NCI-H1694 treated with DMSO at 0.1 percent for 48 hours (cell line): ENCODE results near the gene PDE4D.

Source experiments
- DNase-seq: peaks from one replicate; lab custom pipeline; 2025; lab: John Stamatoyannopoulos, UW

PDE4D gene

GRCh38 chr5:59140133-59140532, 753.4 kb downstream of the PDE4D start:
- no peak for DNase-seq

DNA sequence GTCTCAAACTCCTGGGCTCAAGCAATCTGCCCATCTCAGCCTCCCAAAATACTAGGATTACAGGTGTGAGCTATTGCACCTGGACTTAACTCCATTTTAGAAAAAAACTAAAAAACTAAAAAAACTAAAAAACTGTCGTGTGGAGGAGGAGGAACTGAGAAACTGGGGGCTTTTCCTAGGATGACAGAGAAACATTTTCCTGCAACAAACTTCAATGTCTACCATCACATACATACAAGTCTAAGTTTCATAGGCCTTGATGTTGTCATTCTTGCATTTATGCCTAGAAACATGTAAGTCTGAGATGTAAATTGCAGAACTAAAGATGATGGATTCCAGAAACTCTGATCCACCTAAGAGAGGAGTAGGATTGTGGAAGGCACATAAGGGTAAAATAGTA, 753.8 kb downstream of the PDE4D start:
- DNase-seq: no peak

- DNase-seq: no peak
These were observed 755.0 kb downstream of the PDE4D start for GRCh38 chr5:59138509-59138908.

GRCh38 chr5:59137846-59138245, 755.7 kb downstream of the PDE4D start:
- DNase-seq: no peak

DNA sequence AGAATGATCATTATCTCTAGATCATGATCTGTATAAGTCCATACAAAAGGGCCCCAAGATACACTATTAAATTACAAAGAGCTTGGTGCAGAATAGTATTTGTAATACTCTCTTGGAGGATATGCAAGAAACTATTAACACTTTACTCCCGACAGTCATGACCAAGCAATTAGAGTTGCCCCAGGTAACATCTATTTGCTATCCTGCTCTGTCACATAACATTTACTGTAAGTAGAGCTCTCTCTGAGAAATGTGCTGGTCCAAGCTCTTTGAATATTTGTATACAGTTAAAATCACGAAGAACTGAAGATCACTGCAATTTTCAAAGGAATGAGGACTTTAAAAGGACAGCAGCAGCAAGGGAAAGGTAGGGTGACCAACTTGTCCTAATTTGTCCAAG, 757.0 kb downstream of the PDE4D start:
- no peak for DNase-seq

DNA sequence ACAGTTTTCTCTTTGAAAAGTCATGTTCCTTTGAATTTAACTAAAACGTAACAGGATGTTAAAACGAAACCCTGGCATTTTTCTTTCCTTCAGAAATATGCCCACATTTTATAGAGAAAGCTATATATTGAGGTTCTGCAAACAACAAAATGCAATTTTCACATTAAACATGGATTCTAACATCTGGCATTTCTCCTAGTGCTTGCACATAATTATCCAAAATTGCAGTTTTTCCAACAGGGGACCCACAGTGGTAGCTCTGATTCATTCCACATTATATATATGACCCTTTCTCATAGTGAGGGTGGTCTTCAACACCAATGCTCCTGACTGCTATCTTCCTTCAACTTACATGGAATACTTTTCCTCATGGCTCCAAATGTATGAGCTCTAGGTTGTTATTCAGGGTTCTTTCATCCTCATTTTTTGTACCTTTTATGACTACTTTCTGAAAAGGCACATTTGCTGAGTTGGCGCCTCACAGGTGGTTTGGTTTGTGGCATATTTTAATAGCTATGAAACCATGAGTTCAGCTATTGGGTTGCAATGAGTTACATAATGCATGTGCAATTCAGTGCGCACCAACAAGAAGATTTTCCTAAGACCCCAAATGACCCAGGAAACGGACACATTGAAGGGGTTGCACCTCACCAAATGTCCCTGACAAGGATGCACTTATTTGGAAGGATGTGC, 758.9 kb downstream of the PDE4D start:
- DNase-seq: no peak

- DNase-seq: no peak
These were observed 759.7 kb downstream of the PDE4D start for GRCh38 chr5:59133764-59134261.

GRCh38 chr5:59132131-59132530, 761.4 kb downstream of the PDE4D start:
- DNase-seq: no peak

DNA sequence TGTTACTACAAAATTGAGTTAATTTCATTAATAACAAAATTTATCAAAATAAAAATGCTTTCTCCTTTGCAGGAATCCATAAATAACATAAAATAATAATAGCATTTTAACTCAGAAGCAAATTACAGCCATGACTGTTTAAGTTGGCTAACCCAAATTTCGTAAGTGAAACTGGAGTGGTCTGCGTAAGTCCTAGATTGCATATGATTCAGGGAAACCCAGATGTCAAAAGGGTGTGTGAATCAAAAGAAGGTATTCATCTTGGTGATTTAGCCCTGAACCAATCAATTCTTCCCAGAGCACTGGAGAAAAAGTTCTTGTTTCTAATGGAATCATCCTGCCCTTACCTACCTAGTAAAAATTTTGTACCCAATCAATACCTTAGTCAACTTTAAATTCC, 763.1 kb downstream of the PDE4D start:
- DNase-seq: no peak

DNA sequence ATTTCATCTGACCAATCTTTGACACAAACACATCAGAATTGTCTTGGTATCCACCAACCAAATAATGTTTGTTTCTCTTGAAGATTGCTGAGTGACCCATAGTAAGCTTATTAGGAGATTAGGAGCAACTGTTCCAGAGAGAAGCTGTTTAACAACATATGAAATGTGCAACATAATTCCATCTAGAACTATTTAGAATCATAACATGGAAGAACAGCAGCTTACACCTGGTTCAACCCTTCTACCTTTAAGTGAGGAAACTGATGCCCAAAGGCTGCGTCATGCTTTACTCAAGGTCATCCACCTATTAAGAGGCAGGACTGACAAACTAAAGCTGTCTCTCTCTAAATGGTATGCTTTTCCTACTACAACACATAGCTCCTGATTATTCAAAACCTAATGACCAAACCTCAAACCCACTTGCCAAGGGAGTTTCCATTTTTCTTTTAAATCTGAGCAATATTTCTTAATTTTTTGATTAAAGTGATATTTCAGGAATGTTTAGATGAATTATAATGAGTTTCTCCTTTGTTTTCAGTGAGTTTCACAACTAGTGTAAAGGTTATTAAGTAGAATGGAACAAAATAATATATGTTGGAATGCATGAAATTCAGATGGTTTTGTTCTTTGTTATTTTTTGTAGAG, 764.8 kb downstream of the PDE4D start:
- no peak for DNase-seq

GRCh38 chr5:59126708-59127573, 766.6 kb downstream of the PDE4D start:
- no peak for DNase-seq

GRCh38 chr5:59126016-59126707, 767.4 kb downstream of the PDE4D start:
- no peak for DNase-seq

DNA sequence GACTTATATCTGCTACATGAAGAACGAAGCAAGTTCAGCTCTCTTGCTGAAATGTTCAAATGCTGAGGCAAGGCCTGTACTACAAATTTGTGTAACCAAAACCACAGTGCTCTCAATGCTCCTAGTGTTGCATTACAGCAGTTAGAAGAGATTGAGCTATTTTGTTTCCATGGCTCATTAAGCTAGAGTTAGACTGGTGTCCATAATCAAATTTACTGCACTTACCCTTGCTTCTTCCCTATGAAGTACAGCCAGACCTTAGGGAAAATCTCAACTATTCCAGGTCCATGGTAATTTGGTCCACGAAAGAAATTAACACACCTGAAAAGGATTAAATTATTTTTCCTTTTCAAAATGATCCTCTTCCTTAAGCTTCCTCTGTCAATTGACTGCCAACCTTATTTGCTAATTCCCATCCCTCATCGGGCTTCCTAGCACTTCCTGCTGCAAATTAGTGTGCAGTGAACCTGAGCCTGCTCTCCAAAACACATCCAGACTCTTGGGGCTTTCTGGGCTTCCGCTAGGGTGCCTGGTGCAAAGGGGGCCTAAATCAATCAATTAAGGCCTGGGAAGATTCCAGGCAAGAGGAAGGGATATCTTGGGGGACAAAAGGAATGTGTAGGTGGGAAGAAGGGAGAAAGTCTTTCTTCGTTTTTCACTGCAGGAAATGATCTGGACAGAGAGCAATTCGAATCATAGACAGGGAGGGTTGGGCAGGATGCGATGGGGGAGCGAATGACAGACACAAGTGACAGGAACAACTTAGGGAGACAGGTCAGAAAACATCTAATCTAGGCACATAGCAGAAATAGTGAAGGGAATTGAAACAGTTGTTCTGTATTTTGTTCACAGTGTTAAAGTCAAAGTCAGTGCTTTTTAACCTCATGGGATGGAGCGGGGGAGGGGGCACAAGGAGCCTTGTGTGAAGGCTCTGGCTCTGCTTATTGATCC, 768.2 kb downstream of the PDE4D start:
- no peak for DNase-seq

GRCh38 chr5:59123595-59124561, 769.6 kb downstream of the PDE4D start:
- no peak for DNase-seq

- no peak for DNase-seq
These were observed 774.0 kb downstream of the PDE4D start for GRCh38 chr5:59119480-59119879.

DNA sequence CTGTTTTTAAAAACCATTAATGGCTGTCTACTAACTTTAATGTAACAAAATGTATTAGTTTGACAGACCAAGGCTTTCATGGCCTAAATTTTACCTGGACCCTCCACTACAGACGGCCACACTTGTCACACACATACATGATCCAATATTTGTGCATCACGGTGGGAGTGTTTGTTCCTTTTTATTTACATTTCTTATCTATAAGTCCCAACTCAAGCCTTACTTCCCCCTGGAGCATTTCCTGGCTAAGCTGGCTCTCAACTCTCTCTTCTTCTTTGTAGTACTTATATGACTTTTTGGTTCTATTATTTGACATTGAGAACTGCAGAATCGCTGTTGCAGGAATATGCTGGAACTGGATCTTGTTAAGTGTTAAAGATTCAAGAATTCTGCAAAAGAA, 776.2 kb downstream of the PDE4D start:
- no peak for DNase-seq

DNA sequence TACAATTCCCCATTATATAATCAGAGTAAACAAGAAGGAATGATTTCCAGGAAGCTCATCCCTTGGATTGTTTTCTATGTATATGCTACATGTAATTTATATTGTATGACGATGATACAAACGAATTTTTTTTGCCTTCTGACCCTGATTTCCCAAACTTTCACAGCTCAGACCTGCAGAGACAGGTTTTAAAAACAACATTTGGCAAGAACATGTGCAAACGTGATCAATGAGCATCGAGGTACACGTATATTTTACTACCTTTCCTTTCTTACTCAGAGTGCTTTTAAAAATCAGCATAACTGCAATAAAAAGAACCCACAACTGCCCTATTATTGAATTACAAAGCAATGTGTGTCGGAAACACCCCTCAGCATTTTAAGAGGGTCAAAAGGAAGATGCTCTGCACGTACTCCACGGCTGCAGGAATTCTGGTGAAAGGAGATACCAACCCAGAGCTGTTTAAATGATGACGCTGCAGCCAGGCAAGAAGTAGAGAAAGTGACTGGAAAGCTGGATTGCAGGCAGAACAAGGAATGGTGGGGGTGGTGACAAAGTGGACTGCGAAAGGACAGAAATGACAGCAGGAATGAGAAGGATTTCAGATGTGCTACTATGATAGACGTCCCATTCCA, 777.2 kb downstream of the PDE4D start:
- no peak for DNase-seq

GRCh38 chr5:59115345-59115744, 778.2 kb downstream of the PDE4D start:
- DNase-seq: no peak

DNA sequence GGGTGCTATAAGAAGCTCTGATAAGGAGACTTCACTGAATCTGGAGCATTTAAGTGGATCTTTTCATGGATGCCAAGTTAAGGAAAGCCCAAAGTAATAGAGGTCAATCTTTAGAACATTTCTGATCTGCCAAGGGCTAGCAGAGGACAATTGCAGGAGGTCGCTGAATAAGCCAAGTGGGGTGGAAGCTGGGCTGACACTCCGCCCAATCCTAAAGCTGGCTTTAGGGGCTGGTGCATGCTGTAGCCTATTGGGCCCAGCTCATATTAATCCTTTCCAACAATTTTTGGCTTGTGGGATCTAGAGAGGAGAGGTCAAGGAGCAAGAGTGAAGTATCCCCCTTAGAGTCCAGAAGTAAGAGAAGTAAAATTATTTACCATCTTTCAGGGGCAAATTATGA, 784.1 kb downstream of the PDE4D start:
- no peak for DNase-seq
